GM12801 (cell line): ENCODE measurements around the gene SRGAP3.

Experiments
- TF ChIP-seq, protein P1 (sequence below): IDR thresholded peaks from one replicate; pipeline ENCODE4 v1.5.1; 2011; ENCODE audit warnings: control low read depth; ENCODE audit not compliant: insufficient read length; ENCODE audit errors: extremely low read depth

Gene SRGAP3

GRCh38 chr3:9231006-9231405 is 18.4 kb downstream of the SRGAP3 start:
- TF ChIP-seq, protein P1, sequence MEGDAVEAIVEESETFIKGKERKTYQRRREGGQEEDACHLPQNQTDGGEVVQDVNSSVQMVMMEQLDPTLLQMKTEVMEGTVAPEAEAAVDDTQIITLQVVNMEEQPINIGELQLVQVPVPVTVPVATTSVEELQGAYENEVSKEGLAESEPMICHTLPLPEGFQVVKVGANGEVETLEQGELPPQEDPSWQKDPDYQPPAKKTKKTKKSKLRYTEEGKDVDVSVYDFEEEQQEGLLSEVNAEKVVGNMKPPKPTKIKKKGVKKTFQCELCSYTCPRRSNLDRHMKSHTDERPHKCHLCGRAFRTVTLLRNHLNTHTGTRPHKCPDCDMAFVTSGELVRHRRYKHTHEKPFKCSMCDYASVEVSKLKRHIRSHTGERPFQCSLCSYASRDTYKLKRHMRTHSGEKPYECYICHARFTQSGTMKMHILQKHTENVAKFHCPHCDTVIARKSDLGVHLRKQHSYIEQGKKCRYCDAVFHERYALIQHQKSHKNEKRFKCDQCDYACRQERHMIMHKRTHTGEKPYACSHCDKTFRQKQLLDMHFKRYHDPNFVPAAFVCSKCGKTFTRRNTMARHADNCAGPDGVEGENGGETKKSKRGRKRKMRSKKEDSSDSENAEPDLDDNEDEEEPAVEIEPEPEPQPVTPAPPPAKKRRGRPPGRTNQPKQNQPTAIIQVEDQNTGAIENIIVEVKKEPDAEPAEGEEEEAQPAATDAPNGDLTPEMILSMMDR, result no peak

GRCh38 chr3:9230596-9230995 is 18.9 kb downstream of the SRGAP3 start:
- TF ChIP-seq, protein P1, result no peak

DNA sequence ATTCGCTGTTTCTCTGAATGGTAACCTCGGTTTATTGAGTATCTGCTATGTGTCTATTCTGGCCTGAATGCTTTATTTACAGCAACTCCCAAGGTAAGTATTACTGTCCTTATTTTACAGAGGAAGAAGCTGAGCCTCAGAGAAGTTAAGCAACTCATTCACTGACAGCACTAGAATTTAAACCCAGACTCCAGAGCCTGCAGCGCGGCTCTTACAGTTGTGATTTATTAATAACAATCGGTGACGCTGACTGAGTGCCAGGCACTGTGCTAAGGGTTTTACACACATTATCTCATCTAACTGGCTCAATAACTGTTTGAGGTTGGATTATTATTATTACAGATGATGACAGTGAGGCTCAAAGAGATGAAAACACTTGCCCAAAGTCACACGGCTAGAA is 19.6 kb downstream of the SRGAP3 start:
- TF ChIP-seq, protein P1, result no peak

- TF ChIP-seq, protein P1, result no peak
These were observed 20.1 kb downstream of the SRGAP3 start for GRCh38 chr3:9229325-9229724.

- TF ChIP-seq, protein P1, result no peak
These were observed 23.1 kb downstream of the SRGAP3 start for GRCh38 chr3:9226326-9226725.

DNA sequence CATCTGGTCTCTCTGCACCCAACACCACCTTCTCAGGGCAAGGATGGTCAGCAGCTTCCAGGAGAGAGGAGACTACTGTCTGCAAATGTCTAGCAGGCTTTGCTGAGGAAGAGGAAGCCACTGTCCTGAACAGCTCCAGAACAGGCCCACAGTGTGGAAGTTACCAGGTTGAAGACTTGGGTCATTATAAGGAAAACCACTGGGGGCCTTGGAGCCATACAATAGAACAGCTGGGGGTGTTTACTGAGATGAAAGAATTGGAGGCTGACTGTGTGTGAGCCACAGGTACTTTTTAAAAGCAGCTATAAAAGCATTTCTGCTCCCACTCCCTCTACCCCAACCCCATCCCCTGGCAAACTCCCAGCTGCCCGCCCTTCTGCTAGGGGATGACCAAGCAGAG is 24.2 kb downstream of the SRGAP3 start:
- TF ChIP-seq, protein P1, result no peak

DNA sequence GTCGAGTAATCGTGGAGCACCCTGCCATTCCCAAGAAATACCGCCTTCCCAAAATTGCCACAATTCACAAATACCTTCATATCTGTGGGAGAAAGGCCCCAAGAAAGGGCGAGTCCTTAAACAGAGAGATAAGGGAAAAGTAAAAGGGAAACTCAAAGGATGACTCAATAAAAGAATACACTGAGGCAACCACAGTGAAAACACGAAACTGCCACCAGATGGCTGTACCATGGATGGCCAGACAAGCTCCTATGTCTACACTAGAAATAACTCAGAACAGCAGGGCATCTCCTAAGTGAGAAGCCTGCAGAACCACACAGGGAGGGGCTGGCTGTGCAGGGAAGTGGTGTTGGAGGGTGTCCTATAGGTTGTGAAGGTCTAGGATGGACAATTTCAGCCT is 25.0 kb downstream of the SRGAP3 start:
- TF ChIP-seq, protein P1, result no peak

- TF ChIP-seq, protein P1, result no peak
These were observed 25.8 kb downstream of the SRGAP3 start for GRCh38 chr3:9223672-9224071.
